Cerebellar cortex (tissue), 1 donor: ENCODE measurements around the gene OR6Y1.

Experiments used
- DNase-seq: peaks from one replicate; pipeline ENCODE4 v3.0.0-alpha.2; 2015; ENCODE audit warnings: low spot score

OR6Y1 gene

GRCh38 chr1:158506369-158506987 is 47.7 kb downstream of the OR6Y1 start:
- DNase-seq, result peak; percentile 3

- peak; percentile 6 for DNase-seq
Measured at GRCh38 chr1:158496374-158496773, 57.8 kb downstream of the OR6Y1 start.

DNA sequence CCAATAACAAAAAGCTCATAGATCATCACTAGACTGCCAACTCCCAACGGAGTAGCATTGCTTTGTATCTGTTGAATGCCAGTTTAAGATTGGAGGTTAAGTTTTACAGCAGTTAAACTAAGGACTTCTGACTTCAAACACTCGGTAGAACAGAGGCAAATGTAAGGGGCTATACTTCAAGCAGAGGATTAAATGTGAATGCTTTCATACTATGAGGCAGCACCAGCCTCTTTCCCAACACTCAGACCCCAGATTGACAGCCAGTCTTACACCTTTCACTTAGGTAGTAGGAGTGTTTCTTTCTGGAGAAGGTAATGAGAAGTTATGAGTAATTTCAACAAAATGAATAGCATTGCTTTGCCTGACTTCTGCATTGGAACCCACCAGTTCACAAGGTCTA is 59.4 kb downstream of the OR6Y1 start:
- DNase-seq, result no peak
